Hepatocyte (in vitro differentiated cells): ENCODE data around the gene SBF2.
"Not testable (repeated sequence)": the region's sequence is repeated elsewhere in the genome, so short reads cannot be mapped to it uniquely, and the experiment has no call there.

Source experiments
- EZH2phosphoT487 ChIP-seq: fragments of 200-600 bp; sonication (generic); IDR thresholded peaks from one replicate; pipeline ENCODE4 v1.6.1; 2018; ENCODE audit warnings: antibody characterized with exemption, mild to moderate bottlenecking, low read depth, moderate library complexity; ENCODE audit not compliant: unreplicated experiment, severe bottlenecking
- TF ChIP-seq, protein P1 (sequence below): fragments of 200-600 bp; sonication (generic); IDR thresholded peaks from 2 replicates; pipeline ENCODE4 v1.5.1; 2016; ENCODE audit warnings: antibody characterized with exemption, mild to moderate bottlenecking; ENCODE audit not compliant: poor library complexity

DNA sequence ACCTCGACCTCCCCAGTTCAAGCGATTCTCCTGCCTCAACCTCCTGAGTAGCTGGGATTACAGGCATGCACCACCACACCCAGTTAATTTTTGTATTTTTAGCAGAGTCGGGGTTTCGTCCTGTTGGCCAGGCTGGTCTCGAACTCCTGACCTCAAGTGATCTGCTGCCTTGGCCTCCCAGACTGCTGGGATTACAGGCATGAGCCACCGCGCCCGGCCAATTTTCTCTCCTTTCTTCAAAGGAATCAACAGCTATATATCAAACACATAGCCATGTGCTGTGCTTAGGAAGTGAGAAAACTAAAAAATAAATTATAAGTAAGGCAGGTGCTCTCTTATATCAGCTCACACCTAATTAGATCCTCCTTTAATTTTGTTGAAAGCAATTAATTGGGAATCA is 164.8 kb downstream of the SBF2 start:
- TF ChIP-seq, protein P1, sequence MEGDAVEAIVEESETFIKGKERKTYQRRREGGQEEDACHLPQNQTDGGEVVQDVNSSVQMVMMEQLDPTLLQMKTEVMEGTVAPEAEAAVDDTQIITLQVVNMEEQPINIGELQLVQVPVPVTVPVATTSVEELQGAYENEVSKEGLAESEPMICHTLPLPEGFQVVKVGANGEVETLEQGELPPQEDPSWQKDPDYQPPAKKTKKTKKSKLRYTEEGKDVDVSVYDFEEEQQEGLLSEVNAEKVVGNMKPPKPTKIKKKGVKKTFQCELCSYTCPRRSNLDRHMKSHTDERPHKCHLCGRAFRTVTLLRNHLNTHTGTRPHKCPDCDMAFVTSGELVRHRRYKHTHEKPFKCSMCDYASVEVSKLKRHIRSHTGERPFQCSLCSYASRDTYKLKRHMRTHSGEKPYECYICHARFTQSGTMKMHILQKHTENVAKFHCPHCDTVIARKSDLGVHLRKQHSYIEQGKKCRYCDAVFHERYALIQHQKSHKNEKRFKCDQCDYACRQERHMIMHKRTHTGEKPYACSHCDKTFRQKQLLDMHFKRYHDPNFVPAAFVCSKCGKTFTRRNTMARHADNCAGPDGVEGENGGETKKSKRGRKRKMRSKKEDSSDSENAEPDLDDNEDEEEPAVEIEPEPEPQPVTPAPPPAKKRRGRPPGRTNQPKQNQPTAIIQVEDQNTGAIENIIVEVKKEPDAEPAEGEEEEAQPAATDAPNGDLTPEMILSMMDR = not testable (repeated sequence)
- not testable (repeated sequence) for TF ChIP-seq EZH2phosphoT487
